Measurements from ENCODE around the gene RBL2. TPM values are rescaled to one million over a fixed set of nuclear protein-coding genes. Genes with fewer than 3 reads are reported as not detected.

Gene RBL2
- total and polyA plus RNA-seq, 2 of the 8 experiments (the other 6 are each of a cell fraction or from before 2014, with no cell fraction given), result 13.9 to 22.1 TPM

DNA sequence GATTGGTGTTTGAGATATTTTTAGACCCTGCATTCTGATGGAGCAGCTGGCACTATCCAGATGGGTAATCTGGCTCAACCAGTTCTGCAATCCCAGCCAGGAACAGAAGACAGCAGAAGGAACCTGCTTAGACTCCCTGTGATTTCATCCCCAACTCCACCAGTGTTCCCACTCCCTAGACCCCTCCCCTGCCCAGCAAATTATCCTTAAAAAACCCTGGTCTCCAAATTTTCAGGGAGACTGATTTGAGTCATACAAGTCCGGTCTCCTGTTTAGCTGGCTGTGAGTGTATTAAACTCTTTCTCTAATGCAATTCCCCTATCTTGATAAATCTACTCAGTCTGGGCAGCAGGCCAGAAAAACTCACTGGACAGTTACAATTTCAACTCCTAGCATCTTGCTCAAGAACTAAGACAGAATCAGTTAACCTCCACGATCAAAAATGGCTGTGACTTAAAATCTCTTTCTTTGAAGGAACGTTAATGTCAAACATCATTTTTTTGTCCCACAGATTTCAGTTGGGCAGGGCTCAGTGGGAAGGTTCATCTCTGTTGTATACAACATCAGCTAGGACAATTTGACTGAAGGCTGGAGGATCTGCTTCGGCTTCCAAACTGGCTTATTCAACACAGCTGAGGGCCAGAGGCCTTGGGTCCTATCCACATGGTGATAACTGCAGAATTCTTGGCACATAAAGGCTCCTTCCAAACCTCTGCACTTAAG lies 4.9 kb upstream of the RBL2 start:
- Histone ChIP-seq H3K23me2 (ENCODE audit: low read depth, low read length) (no peaks in the 10 kb centered on the region; the same call in 1 of the 2 replicates), H3K23ac (ENCODE audit: insufficient read length) (no peak overlapping the region), H3K79me1 (ENCODE audit: low read depth, low read length) (no peaks in the 10 kb centered on the region), H3K27me3 (replicated peaks in 1 of 4; ENCODE audit: control insufficient read depth in 3 of 4, extremely low read depth in 1 of 4, insufficient read depth in 3 of 4, low read length in 3 of 4) (no peaks in the 10 kb centered on the region), H3K4me2 (ENCODE audit: insufficient read depth in 1 of 2, low read depth in 2 of 2, low read length in 2 of 2) (no peak overlapping the region), H3K27ac (ENCODE audit: low read depth, low read length) (no peak overlapping the region), H2BK120ac (replicated peaks; ENCODE audit: low read depth, low read length) (no peak overlapping the region), H2BK5ac (ENCODE audit: low read depth, low read length) (no peak overlapping the region), H4K20me1 (replicated peaks in 1 of 2; ENCODE audit: control insufficient read depth in 1 of 2, insufficient read depth in 2 of 2, low read length in 2 of 2) (no peaks in the 10 kb centered on the region), H2BK15ac (ENCODE audit: low read length) (no peak overlapping the region), H3K9me3 (ENCODE audit: insufficient read depth in 2 of 2, low read depth in 1 of 2, low read length in 1 of 2) (peaks cover 14% of the 10 kb centered on the region in 2 experiments), H3K4ac (replicated peaks; ENCODE audit: insufficient read length, low read depth, low read length) (no peak overlapping the region), H3K56ac (replicated peaks; ENCODE audit: insufficient read length, low read depth, low read length) (no peak overlapping the region), H3K79me2 (ENCODE audit: control insufficient read depth in 1 of 2, insufficient read depth in 2 of 2, low read length in 2 of 2) (no peaks in the 10 kb centered on the region), H4K8ac (ENCODE audit: extremely low read depth, insufficient read depth, low read length) (no peak overlapping the region), H3K14ac (ENCODE audit: insufficient read length) (no peak overlapping the region), H3K4me3 (ENCODE audit: extremely low read depth in 1 of 4, insufficient read depth in 2 of 4, low read depth in 3 of 4, low read length in 4 of 4) (no peak overlapping the region), H2BK20ac (ENCODE audit: low read length) (no peak overlapping the region), H4K5ac (ENCODE audit: insufficient read length, low read depth, low read length) (no peak overlapping the region), H3K4me1 (replicated peaks in 1 of 4; ENCODE audit: control insufficient read depth in 3 of 4, insufficient read depth in 4 of 4, low read length in 3 of 4) (peaks cover 0 to 4% (median under 1%) of the 10 kb centered on the region in 4 experiments; a peak in 4 of 7 replicates), H4K91ac (replicated peaks; ENCODE audit: insufficient read length, low read length) (no peak overlapping the region), H3K18ac (ENCODE audit: extremely low read depth, low read length) (no peak overlapping the region), H2AFZ (ENCODE audit: low read length) (no peak overlapping the region), H2BK12ac (ENCODE audit: low read depth, low read length) (no peak overlapping the region), H3K36me3 (ENCODE audit: control insufficient read depth in 2 of 4, insufficient read depth in 4 of 4, low read length in 3 of 4) (no peaks in the 10 kb centered on the region), H3K9ac (replicated peaks in 1 of 4; ENCODE audit: extremely low read depth in 1 of 4, low read depth in 3 of 4, low read length in 3 of 4) (no peak overlapping the region), H2AK5ac (ENCODE audit: low read depth, low read length) (no peak overlapping the region)
- 88% methylated on average over 4 of the region's 4 CpGs; no CpG with 5 or more reads in 1 of the 2 experiments for WGBS, 2 experiments (ENCODE audit: extremely low coverage in 1 of 2, insufficient coverage in 1 of 2, insufficient read length in 1 of 2, insufficient replicate concordance in 2 of 2, low coverage in 1 of 2, low lambda C conversion rate in 2 of 2, missing lambda C conversion rate in 1 of 2)
- DNase-seq (ENCODE audit: low read depth in 1 of 2, low spot score in 2 of 2), result no peak
- FAIRE-seq, result no peak
- CTCF ChIA-PET (ENCODE audit: partially characterized antibody), result interaction anchor here (0.8 kb wide), 1 partner anchor 14 kb away, joined by 4 read pairs; no protein-coding TSS in a partner anchor
- POLR2A ChIA-PET (ENCODE audit: partially characterized antibody), result interaction anchor here (1.5 kb wide), 2 partner anchors 12 to 57 kb away, joined by 3 to 4 read pairs; no protein-coding TSS in a partner anchor
- TF ChIP-seq RFX5 (IDR thresholded peaks at IDR 0.05; ENCODE audit: borderline replicate concordance, low read depth, low read length), result no peak
